C1 segment of cervical spinal cord (tissue), 14 donors: ENCODE measurements around the gene SYTL1.

Source experiments
- DNase-seq, 14 donors: peaks; one replicate each; lab custom pipeline; 2025; lab: John Stamatoyannopoulos, UW

SYTL1 gene

DNA sequence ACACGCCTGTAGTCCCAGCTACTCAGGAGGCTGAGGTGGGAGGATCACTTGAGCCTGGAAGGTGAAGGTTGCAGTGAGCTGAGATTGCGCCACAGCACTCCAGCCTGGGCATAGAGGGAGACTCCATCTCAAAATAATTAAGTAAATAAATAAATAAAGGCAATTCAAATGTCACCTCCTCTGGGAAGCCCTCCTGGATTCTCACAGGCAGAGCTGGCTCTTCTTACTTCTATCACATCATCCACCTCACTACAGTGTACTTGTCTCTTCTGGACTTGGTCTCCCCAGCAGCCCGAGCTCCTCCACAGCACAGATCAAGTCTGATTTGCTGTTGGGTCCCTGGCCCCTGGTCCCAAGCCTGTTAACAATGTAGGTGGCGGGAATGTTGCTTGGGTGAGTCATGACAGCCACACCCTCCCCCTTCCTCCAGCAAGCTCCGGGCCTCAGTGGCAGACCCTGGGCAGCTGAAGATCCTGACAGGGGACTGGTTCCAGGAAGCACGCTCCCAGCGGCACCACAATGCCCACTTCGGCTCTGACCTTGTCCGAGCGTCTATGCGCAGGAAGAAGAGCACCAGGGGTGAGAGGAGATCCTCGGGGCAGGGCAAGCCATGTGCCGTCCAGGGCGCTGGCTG, 5.3 kb downstream of the SYTL1 start:
- DNase-seq = no peak

DNA sequence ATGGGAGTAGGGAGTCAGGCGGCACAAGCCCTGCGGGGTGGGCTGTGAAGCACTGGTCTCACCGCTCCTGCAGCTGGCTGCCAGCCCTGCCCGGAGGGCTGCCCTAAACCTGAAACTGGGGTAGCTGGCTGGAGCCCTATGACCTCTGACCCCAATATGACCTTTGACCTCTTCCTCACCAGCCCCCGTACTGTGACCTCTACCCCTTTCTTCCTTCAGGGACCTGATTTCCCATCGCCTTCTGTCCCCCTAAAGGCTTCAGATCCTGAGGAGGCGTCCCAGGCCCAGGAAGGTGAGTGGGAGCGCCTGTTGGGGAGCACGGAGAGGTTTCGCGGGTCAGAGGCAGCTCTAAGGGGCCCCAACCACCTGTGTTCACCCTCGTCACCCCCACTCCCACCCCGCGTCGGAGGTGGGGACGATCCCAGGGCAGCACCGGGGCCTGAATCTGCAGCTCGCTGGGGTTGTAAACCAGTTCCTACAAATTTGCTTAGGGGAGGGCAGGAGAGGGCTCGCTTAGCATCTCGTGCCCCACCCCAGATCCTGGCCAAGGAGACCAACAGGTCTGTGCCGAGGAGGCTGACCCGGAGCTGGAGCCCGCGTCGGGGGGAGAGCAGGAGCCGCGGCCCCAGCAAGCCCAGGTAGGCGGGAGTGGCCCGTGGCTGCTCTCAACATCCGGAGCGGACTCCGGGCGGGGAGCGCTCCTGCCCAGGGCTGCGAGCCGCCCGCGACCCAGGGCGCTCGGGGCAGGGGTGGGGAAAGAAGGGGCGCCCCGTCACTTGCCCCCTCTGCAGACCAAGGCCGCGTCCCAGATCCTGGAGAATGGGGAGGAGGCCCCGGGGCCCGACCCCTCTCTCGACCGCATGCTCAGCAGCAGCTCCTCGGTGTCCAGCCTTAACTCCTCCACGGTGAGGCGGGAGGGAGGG, 7.3 kb downstream of the SYTL1 start:
- peak in 1 of 14 donors; percentile 73 for DNase-seq

GRCh38 chr1:27349784-27350662, 8.2 kb downstream of the SYTL1 start:
- DNase-seq = peak in 2 of 14 donors; percentile 17 to 73

DNA sequence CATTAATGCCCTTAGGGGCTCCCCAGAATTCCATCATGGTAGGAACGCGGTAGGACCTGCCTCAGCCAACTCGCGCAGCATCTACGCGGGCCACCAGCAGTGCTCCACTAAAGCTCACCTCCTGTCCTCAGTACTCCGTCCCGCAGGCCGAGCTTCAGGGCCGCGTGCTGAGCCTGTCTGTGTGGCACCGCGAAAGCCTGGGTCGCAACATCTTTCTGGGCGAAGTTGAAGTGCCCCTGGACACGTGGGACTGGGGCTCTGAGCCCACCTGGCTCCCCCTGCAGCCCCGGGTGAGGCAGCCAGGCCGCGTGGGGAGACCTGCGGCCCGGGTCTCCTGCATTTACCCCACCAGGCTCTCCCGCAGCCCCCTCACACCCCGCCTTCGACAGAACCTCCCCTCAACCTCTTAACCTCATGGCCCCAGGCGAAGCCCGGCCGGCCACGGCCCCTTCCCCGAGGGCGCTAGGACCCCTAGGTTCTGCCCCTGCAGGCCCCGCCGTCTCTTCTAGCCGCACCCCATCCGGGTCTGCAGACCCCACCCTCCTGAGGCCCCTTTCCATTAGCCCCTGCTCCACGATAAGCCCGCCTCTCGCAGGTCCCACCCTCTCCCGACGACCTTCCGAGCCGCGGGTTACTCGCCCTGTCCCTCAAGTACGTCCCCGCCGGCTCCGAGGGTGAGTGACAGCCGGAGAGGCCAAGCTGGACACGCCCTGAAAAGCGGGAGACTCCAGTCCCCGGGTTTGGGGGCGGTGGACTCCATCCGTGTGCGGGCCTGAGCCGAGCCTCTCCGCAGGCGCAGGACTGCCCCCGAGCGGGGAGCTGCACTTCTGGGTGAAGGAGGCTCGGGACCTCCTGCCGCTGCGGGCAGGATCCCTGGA, 9.1 kb downstream of the SYTL1 start:
- peak in 1 of 14 donors; percentile 19 for DNase-seq

DNA sequence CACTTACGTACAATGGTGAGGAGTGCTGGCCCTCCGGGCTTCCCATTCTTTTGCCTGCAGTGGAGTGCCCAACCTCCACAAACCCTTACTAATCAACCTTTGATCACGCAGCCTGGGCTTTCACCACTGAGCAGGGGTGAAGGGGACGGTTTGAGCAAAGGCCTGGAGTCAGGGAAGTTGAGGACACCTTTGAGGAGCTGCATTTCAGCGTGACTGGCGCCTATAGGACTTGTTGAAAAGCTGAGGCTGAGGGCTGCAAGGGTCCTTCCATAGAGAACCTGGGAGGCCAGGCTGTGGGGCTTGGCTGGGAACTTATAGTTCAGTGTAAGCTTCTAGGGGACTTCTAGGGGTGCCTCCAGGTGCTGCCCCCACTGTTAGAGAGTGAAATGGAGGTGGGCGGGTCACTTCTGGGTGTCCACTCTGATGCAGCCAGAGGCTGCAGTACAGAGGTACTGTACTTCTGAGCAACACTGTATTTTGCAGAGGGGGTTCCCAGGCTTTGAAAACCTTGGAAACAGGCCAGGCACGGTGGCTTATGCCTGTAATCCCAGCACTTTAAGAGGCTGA, 9.8 kb downstream of the SYTL1 start:
- no peak for DNase-seq

DNA sequence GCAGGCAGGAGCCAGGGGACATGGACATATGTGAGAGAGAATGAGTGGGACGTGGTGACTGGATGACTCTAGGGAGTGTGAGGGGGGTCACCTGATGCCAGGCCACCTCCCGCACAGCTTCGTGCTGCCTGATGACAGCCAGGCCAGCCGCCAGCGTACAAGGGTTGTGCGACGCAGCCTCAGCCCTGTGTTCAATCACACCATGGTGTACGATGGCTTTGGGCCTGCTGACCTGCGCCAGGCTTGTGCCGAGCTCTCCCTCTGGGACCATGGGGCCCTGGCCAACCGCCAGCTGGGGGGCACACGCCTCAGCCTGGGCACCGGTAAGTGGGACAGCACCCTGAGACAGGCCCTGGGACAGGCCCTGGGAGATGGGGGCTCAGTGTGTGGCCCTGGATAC, 11.3 kb downstream of the SYTL1 start:
- DNase-seq = no peak

- DNase-seq = no peak
Observed at GRCh38 chr1:27353629-27354028, 11.8 kb downstream of the SYTL1 start.

GRCh38 chr1:27355683-27356082, 13.9 kb downstream of the SYTL1 start:
- DNase-seq = no peak

DNA sequence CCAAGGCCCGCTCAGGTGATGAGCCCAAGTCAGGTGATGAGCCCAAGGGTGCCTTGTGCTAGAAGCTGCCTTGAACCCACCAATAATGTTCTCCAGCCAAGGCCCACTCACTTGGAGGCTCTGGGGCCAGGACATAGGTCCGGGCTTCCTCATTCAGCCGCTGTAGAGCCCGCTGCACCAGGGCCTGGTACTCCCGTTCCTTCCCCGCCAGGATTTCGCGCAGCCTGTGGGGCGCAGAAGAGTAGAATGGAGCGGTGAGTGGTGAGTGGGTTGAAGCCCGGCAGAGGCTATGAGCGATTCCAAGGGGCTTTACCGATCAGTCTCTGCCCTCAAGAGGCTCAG, 14.4 kb downstream of the SYTL1 start:
- no peak for DNase-seq

DNA sequence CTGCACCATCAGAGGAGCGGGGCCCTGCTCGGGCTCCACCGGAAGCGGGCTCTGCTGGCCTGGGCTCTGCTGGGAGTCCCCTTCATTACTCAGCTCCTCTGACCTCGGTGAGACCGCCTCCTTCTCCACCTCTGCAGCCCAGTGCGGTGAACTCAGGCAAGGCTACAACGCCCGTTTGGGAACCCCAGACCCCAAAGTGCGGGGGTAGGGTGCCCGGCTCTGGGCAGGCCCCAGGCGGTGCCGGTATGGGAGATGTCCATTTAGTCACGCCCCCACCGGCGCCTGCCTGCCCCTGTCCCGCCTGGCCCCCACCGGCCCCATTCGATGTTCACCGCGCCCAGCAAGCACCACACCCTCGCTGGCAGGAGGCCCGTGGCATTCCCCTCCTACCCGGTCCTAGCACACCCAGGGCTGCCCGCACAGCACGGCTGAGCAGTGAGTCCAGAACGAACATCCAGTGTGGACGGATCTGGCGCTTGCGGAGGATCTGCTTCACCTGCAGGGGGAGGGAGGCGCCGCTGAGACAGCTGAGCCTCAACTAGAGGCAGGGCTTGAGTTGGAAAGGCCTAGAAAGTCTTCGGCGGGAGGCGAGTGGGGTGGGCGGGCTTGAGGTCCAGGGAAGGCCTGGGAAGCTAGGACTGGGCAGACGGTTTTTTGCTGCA, 14.9 kb downstream of the SYTL1 start:
- DNase-seq = no peak

DNA sequence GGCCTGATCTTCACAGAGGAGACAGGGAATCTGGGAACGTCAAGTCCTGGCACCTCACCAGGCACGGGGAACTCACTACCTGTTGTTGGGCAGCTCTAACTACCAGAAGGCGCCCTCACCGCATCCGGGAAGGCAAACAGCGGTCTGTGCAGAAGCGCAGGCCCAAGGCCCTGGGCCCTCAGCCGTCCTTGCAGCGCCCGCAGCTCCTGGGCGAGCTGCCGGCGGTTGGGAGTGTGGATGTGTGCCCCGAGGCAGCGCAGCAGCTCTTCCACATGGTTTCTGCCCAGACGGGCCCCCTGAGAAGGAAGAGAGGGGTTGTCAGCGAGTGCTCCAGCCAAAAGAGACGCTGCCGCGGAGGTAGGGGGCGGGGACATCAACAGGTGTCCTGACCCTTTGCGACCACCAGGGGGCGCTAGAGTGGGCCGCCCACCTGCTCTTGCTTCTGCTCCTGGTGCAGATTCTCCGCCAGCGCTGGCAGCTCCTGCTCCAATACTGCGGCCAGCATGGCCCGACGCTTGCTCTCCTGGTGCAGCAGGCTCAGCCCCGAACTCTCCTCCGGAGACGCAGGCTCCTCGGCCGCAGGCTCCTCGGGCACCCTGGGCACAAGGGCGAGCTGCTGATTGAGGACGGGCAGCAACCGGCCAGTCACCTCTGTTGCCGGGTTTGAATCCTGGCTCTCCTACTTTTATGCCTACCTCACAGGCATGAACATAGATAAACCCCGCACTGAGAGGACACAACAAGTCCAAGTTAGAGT, 15.6 kb downstream of the SYTL1 start:
- DNase-seq = peak in 10 of 14 donors; percentile 10 to 65 (median 30)

- DNase-seq = no peak
Observed at GRCh38 chr1:27358038-27358927, 16.5 kb downstream of the SYTL1 start.

DNA sequence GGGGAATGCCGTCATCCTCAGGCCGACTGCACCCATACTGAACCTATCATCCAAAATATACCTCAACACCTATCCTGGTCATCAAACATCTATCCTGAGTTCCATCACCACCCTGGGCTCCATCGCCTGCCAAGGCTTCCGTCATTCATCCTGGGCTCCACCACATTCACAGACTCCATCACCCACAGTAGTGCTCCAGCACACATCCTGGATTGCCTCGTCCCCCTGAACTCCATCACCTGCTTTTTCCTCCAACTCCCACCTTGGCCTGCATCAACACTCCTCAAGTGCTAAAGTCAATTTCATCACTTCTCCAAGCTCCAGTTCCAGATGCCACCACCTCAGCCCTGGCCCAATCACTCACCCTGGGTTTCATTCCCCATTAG, 17.1 kb downstream of the SYTL1 start:
- no peak for DNase-seq

GRCh38 chr1:27359822-27360158, 18.0 kb downstream of the SYTL1 start:
- DNase-seq = no peak

- DNase-seq = no peak
Observed at GRCh38 chr1:27360159-27361043, 18.6 kb downstream of the SYTL1 start.

DNA sequence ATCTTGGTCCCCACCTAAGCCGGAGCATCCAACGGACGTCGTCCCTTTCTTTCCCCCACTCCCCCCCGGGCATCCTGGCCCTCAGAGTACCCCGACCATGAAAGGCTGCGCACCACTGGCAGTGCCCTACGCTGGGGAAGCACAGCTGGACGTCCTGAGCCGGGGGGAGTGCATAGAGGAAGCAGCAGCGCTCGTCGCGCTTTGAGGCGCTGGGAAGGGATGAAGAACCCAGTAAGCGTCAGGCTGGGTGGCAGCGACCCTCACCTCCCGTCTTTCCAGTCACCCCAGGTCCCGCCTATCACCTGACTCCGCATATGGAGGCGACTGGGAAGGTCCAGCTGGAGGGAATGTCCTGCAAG, 19.2 kb downstream of the SYTL1 start:
- no peak for DNase-seq

DNA sequence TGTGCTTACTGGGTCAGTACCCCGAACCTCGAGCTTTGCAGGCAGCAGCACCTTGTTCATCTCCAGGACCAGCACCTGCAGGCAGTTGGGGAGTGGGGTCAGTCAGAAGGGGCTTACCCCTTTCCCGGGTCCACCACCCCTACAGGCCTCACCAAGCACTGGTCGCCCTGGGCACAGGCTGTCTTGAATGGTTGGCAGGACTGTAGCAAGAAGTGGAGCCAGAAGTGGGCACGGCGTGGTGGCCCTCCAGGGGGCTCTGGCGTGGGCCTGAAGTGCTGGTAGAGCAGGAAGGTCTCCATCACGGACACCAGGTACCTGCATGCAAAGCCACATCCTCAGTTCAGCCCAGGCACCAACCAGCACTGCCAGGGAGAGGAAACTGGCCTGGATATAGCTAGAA, 19.7 kb downstream of the SYTL1 start:
- DNase-seq = no peak
